GM21737 (cell line): ENCODE measurements around the gene EPHA3.

ENCODE experiments used
- ATAC-seq: cut with Tn5 transposase; IDR thresholded peaks from one replicate; pipeline ENCODE4 v1.9.1; 2021; ENCODE audit warnings: mild to moderate bottlenecking, moderate library complexity; ENCODE audit not compliant: unreplicated experiment

The EPHA3 gene

GRCh38 chr3:89434621-89435380, 327.4 kb downstream of the EPHA3 start:
- ATAC-seq = no peak

- no peak for ATAC-seq
These were observed 329.4 kb downstream of the EPHA3 start for GRCh38 chr3:89436846-89437245.

GRCh38 chr3:89440386-89440785, 333.0 kb downstream of the EPHA3 start:
- no peak for ATAC-seq

- no peak for ATAC-seq
These were observed 333.7 kb downstream of the EPHA3 start for GRCh38 chr3:89441141-89441540.

GRCh38 chr3:89446593-89446992, 339.2 kb downstream of the EPHA3 start:
- no peak for ATAC-seq

- no peak for ATAC-seq
These were observed 339.8 kb downstream of the EPHA3 start for GRCh38 chr3:89447243-89447642.

GRCh38 chr3:89449086-89449485, 341.7 kb downstream of the EPHA3 start:
- no peak for ATAC-seq

- ATAC-seq = no peak
These were observed 344.6 kb downstream of the EPHA3 start for GRCh38 chr3:89452066-89452465.

GRCh38 chr3:89455240-89455639, 347.8 kb downstream of the EPHA3 start:
- ATAC-seq = no peak

- no peak for ATAC-seq
These were observed 360.5 kb downstream of the EPHA3 start for GRCh38 chr3:89467898-89468363.

- no peak for ATAC-seq
These were observed 364.7 kb downstream of the EPHA3 start for GRCh38 chr3:89472101-89472500.

- no peak for ATAC-seq
These were observed 367.1 kb downstream of the EPHA3 start for GRCh38 chr3:89474333-89475130.

- no peak for ATAC-seq
These were observed 381.6 kb downstream of the EPHA3 start for GRCh38 chr3:89488800-89489580.

- ATAC-seq = no peak
These were observed 382.7 kb downstream of the EPHA3 start for GRCh38 chr3:89490129-89490528.

- ATAC-seq = no peak
These were observed 387.3 kb downstream of the EPHA3 start for GRCh38 chr3:89494734-89495133.

- ATAC-seq = no peak
These were observed 396.5 kb downstream of the EPHA3 start for GRCh38 chr3:89503891-89504391.

- ATAC-seq = no peak
These were observed 397.0 kb downstream of the EPHA3 start for GRCh38 chr3:89504432-89504831.

GRCh38 chr3:89506462-89507103, 399.2 kb downstream of the EPHA3 start:
- ATAC-seq = no peak

GRCh38 chr3:89521328-89521727, 413.9 kb downstream of the EPHA3 start:
- no peak for ATAC-seq

GRCh38 chr3:89522155-89522554, 414.7 kb downstream of the EPHA3 start:
- ATAC-seq = no peak

GRCh38 chr3:89525609-89526008, 418.2 kb downstream of the EPHA3 start:
- no peak for ATAC-seq
